HEK293T (cell line): ENCODE data around the gene FARP1.

Source experiments
- HDGF ChIP-seq: fragments of 450-650 bp; IDR thresholded peaks from 2 replicates; pipeline ENCODE4 v1.6.1; 2017; ENCODE audit warnings: antibody characterized with exemption, borderline replicate concordance
- SP1 ChIP-seq: fragments of 450-650 bp; IDR thresholded peaks from 2 replicates; pipeline ENCODE4 v1.6.1; 2017

- TF ChIP-seq SP1: no peak
- TF ChIP-seq HDGF: no peak
Measured at GRCh38 chr13:98480915-98481877, 338.3 kb downstream of the FARP1 start.
